T-helper 2 cell treated with Interferon-gamma antibody and Interleukin-4, amounts not matched to agents 5 μg/mL and 100 μg/mL, for 36 hours (primary cell): ENCODE measurements around the gene TLCD5.

Experiments used
- DNase-seq: peaks from one replicate; pipeline ENCODE4 v3.0.0; 2021; ENCODE audit warnings: low spot score
- H3K27ac Mint-ChIP-seq: one replicate; pipeline ENCODE4 v1.8.0; 2021; ENCODE audit warnings: mild to moderate bottlenecking, mixed read lengths
- H3K27me3 Mint-ChIP-seq: one replicate; pipeline ENCODE4 v1.8.0; 2021; ENCODE audit warnings: low read depth, mixed read lengths
- H3K36me3 Mint-ChIP-seq: one replicate; pipeline ENCODE4 v1.8.0; 2021; ENCODE audit warnings: low read depth, mixed read lengths
- H3K4me1 Mint-ChIP-seq: one replicate; pipeline ENCODE4 v1.8.0; 2021; ENCODE audit warnings: low read depth, mixed read lengths
- H3K4me3 Mint-ChIP-seq: one replicate; pipeline ENCODE4 v1.8.0; 2022; ENCODE audit warnings: mild to moderate bottlenecking, moderate library complexity, mixed read lengths
- H3K9me3 Mint-ChIP-seq: one replicate; pipeline ENCODE4 v1.8.0; 2021; ENCODE audit warnings: mixed read lengths

Gene TLCD5

GRCh38 chr11:120324932-120325810 is at the start of gene TLCD5:
TLCD5 (plus strand) TSS chr11:120325299; CDS start chr11:120327442, 2,143 bp downstream.
- Mint-ChIP-seq H3K36me3 (no peaks in the 10 kb centered on the region), H3K9me3 (no peaks in the 10 kb centered on the region), H3K4me3 (peak within 1 kb of the TSS; percentile 68), H3K4me1 (peaks cover 15% of the 10 kb centered on the region), H3K27me3 (peaks cover 67% of the 10 kb centered on the region), H3K27ac (no peak within 1 kb of the TSS)
- DNase-seq, result no peak

DNA sequence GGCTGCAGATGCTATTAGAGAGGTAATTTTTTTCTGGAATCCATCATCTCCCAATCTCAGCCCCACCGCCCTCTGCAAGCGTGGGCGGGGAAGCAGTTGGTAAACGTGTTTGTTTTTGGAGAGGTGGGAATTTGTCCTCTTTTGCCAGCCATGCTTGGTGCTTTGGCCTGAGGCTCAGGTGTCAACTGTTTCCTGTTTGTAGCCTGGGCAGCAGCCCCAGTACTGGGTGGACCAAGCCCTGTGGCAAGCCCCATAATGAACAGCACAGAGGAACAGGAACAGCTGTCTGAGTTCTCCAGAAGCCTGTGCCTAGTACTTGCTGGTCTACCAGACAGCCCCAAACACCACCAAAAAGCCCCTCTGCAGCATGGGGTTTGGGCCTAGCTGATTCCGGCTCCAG is 45.6 kb upstream of the TLCD5 start:
- H3K4me3 Mint-ChIP-seq, result no peak overlapping the region
- H3K27me3 Mint-ChIP-seq, result peaks cover 26% of the 10 kb centered on the region
- H3K36me3 Mint-ChIP-seq, result no peaks in the 10 kb centered on the region
- no peak for DNase-seq
- H3K27ac Mint-ChIP-seq, result no peak overlapping the region
- no peaks in the 10 kb centered on the region for H3K4me1 Mint-ChIP-seq
- no peaks in the 10 kb centered on the region for H3K9me3 Mint-ChIP-seq

GRCh38 chr11:120280600-120281051 is 44.5 kb upstream of the TLCD5 start:
- Mint-ChIP-seq H3K27me3 (peaks cover 19% of the 10 kb centered on the region), H3K9me3 (no peaks in the 10 kb centered on the region), H3K36me3 (no peaks in the 10 kb centered on the region), H3K4me1 (no peaks in the 10 kb centered on the region), H3K4me3 (no peak overlapping the region), H3K27ac (no peak overlapping the region)
- DNase-seq, result no peak

GRCh38 chr11:120281143-120281795 is 43.8 kb upstream of the TLCD5 start:
- Mint-ChIP-seq H3K4me3 (no peak overlapping the region), H3K9me3 (no peaks in the 10 kb centered on the region), H3K27me3 (peaks cover 14% of the 10 kb centered on the region), H3K27ac (no peak overlapping the region), H3K4me1 (no peaks in the 10 kb centered on the region), H3K36me3 (no peaks in the 10 kb centered on the region)
- DNase-seq, result no peak

GRCh38 chr11:120283124-120283523 is 42.0 kb upstream of the TLCD5 start:
- Mint-ChIP-seq H3K4me3 (no peak overlapping the region), H3K27ac (no peak overlapping the region), H3K27me3 (peaks cover 14% of the 10 kb centered on the region), H3K36me3 (no peaks in the 10 kb centered on the region), H3K4me1 (no peaks in the 10 kb centered on the region), H3K9me3 (no peaks in the 10 kb centered on the region)
- no peak for DNase-seq

GRCh38 chr11:120284272-120284671 is 40.8 kb upstream of the TLCD5 start:
- no peaks in the 10 kb centered on the region for H3K9me3 Mint-ChIP-seq
- no peak overlapping the region for H3K27ac Mint-ChIP-seq
- no peak overlapping the region for H3K4me3 Mint-ChIP-seq
- no peaks in the 10 kb centered on the region for H3K4me1 Mint-ChIP-seq
- no peak for DNase-seq
- H3K27me3 Mint-ChIP-seq, result peaks cover 18% of the 10 kb centered on the region
- no peaks in the 10 kb centered on the region for H3K36me3 Mint-ChIP-seq

DNA sequence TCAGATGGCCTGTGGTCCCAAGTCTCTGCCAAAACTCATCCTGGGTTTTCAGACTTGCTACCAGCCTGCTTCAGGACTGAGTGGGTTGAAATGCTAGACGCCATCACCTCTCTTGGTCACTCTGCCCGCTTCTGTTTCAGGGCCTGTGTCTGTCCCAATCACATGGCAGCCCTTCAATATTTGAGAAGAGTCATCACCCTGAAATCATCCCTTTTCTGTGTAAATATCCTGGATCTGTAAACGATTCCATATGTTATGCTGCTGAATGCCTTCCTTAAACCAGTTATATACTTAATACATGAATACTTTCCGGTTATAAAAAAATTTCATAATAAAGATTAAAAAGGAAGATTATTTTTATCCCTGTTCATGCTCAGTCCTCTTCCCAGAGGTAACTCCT is 39.8 kb upstream of the TLCD5 start:
- no peaks in the 10 kb centered on the region for H3K36me3 Mint-ChIP-seq
- H3K27me3 Mint-ChIP-seq, result peaks cover 25% of the 10 kb centered on the region
- DNase-seq, result no peak
- H3K27ac Mint-ChIP-seq, result no peak overlapping the region
- no peaks in the 10 kb centered on the region for H3K9me3 Mint-ChIP-seq
- no peaks in the 10 kb centered on the region for H3K4me1 Mint-ChIP-seq
- no peak overlapping the region for H3K4me3 Mint-ChIP-seq

DNA sequence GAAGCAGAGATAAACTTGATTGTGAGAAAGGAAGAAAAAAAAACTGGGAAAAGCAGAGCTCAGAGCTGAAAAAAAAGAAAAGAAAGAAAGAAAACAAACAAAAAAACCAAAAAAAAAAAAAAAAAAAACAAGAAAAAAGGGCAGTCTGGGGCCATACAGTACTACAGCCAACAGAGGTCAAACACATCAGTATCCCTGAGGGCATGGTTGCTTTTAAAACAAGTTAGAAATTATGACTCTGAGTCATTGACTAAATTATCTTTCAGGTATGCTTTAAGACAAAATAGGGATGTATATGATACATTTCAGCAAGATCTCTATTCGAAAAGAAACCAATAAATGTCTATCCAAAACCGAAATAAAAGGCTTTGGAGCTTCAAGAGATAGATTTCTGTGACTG is 37.1 kb upstream of the TLCD5 start:
- Mint-ChIP-seq H3K9me3 (no peaks in the 10 kb centered on the region), H3K4me3 (no peak overlapping the region), H3K27ac (no peak overlapping the region), H3K36me3 (no peaks in the 10 kb centered on the region), H3K27me3 (peaks cover 29% of the 10 kb centered on the region), H3K4me1 (no peaks in the 10 kb centered on the region)
- DNase-seq, result no peak

GRCh38 chr11:120289426-120289825 is 35.7 kb upstream of the TLCD5 start:
- no peaks in the 10 kb centered on the region for H3K36me3 Mint-ChIP-seq
- H3K27me3 Mint-ChIP-seq, result peaks cover 35% of the 10 kb centered on the region
- H3K9me3 Mint-ChIP-seq, result no peaks in the 10 kb centered on the region
- no peak overlapping the region for H3K27ac Mint-ChIP-seq
- no peak overlapping the region for H3K4me3 Mint-ChIP-seq
- no peak for DNase-seq
- no peaks in the 10 kb centered on the region for H3K4me1 Mint-ChIP-seq

DNA sequence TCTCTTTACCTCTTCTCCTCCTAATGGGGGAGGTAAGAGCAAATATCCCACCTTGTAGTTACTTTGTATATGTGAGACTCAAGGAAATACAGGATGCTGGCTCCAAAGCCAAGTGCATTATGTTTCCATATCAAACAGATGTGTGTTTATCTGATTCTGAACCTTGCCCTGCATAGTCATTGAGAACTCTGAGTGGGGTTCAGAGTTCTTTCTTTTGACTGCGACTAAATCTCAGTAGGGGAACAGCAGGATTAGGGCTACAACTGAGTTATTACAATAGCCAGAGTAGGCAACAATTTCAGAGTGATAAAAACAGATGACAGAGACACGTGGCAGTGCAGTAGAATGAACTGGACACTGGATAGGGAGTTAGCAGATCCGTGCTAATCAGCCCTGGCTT is 34.1 kb upstream of the TLCD5 start:
- Mint-ChIP-seq H3K27ac (no peak overlapping the region), H3K36me3 (no peaks in the 10 kb centered on the region), H3K9me3 (no peaks in the 10 kb centered on the region), H3K4me3 (no peak overlapping the region), H3K27me3 (peaks cover 42% of the 10 kb centered on the region), H3K4me1 (no peaks in the 10 kb centered on the region)
- DNase-seq, result no peak

- H3K4me1 Mint-ChIP-seq, result no peaks in the 10 kb centered on the region
- no peak for DNase-seq
- H3K9me3 Mint-ChIP-seq, result no peaks in the 10 kb centered on the region
- H3K36me3 Mint-ChIP-seq, result no peaks in the 10 kb centered on the region
- H3K4me3 Mint-ChIP-seq, result no peak overlapping the region
- H3K27ac Mint-ChIP-seq, result no peak overlapping the region
- H3K27me3 Mint-ChIP-seq, result peaks cover 45% of the 10 kb centered on the region
Observed at GRCh38 chr11:120293038-120293800, 31.9 kb upstream of the TLCD5 start.

DNA sequence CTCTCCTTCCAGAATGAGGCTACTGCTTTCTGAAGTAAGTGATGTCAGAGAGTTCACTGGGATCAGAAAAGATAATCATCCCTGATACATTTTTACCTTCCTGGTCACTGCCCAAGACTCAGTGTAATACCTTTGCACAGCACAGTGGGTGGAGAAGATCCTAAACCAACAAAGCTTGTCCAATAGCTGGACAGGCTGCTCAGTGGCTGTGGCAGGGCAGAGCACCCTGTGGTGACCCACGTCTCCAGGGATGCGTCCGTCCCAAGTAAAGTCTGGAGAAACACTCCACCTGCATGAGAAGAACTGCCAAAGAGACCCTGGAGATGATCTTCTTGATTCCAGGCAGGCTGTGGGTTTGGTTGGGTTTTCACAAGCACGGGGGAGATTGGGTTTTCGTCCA is 31.0 kb upstream of the TLCD5 start:
- Mint-ChIP-seq H3K4me3 (no peak overlapping the region), H3K27ac (no peak overlapping the region), H3K9me3 (no peaks in the 10 kb centered on the region), H3K4me1 (no peaks in the 10 kb centered on the region), H3K27me3 (peaks cover 43% of the 10 kb centered on the region), H3K36me3 (no peaks in the 10 kb centered on the region)
- DNase-seq, result no peak

DNA sequence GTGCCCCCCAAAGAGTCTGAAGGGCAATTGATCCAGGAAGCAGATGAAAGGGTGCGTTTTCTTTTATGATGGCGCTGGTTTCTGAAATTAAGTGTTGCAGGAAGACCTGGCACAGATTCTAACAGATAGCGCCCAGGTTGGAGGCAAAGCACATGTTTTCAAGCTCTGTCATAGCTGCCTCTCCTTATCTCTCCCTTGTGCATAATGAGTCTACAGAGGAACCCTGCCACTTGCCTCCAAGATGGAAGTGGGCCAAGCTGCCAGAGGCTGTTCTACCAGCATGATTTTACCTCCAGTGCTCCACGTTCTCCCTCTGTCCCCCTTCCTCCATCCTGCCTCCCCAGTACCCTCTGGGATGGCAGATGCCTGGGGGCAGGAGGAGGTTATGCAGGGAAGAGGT is 30.0 kb upstream of the TLCD5 start:
- Mint-ChIP-seq H3K4me1 (no peaks in the 10 kb centered on the region), H3K9me3 (no peaks in the 10 kb centered on the region), H3K27me3 (peaks cover 34% of the 10 kb centered on the region), H3K4me3 (no peak overlapping the region), H3K27ac (no peak overlapping the region), H3K36me3 (no peaks in the 10 kb centered on the region)
- no peak for DNase-seq

DNA sequence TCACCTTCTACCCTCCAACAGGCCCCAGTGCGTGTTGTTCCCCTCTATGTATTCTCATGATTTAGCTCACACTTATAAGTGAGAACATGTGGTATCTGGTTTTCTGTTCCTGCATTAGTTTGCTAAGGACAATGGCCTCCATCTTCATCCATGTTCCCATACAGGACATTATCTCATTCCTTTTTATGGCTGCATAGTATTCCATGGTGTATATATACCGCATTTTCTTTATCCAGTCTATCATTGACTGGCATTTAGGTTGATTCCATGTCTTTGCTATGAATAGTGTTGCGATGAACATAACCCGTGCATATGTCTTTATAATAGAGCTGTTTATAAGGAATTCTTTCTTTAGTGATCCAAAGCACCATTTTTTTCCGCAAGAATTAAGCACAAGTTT is 28.5 kb upstream of the TLCD5 start:
- peaks cover 29% of the 10 kb centered on the region for H3K27me3 Mint-ChIP-seq
- no peaks in the 10 kb centered on the region for H3K36me3 Mint-ChIP-seq
- no peaks in the 10 kb centered on the region for H3K9me3 Mint-ChIP-seq
- H3K27ac Mint-ChIP-seq, result no peak overlapping the region
- no peaks in the 10 kb centered on the region for H3K4me1 Mint-ChIP-seq
- H3K4me3 Mint-ChIP-seq, result no peak overlapping the region
- no peak for DNase-seq
